Right hindlimb (tissue), 1 donor: ENCODE measurements around the gene DNTT.

Experiments used
- DNase-seq: peaks from one replicate; pipeline ENCODE4 v3.0.0-alpha.2; 2018

DNTT gene

DNA sequence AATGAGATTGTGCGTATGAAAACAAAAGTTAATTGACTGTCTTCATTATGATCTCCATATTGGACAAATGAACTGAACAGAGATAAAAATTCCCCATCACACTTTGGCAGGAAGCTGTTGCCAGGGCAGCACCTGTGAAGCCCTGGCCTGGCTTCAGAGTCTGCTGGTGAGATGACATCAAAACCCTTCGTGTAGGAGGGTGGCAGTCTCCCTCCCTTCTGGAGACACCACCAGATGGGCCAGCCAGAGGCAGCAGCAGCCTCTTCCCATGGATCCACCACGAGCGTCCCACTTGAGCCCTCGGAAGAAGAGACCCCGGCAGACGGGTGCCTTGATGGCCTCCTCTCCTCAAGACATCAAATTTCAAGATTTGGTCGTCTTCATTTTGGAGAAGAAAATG lies at the start of gene DNTT:
Gene DNTT, plus strand, starts transcription at position 205 of the 400 bp plus-strand sequence. Its CDS starts 64 bp downstream, at position 269.
- DNase-seq = no peak

DNA sequence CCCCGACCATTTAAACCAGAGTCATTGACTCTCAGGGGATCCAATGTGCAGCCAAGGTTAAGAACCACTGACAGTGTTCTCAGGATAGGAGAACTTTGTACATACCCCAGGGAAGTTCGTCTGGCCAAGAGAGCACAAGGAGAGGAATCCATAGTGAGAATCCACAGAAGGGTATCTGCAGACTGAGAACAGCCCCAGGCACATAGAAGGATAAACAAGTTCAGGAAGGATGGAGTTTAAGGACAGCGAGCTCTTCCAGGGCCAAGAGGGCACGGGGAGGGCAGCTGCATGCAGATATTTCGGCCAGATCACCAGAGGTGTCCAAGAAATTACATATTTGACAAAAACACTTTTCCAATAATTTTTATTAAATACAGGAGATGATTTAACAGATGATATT lies 49.3 kb upstream of the DNTT start:
- no peak for DNase-seq

DNA sequence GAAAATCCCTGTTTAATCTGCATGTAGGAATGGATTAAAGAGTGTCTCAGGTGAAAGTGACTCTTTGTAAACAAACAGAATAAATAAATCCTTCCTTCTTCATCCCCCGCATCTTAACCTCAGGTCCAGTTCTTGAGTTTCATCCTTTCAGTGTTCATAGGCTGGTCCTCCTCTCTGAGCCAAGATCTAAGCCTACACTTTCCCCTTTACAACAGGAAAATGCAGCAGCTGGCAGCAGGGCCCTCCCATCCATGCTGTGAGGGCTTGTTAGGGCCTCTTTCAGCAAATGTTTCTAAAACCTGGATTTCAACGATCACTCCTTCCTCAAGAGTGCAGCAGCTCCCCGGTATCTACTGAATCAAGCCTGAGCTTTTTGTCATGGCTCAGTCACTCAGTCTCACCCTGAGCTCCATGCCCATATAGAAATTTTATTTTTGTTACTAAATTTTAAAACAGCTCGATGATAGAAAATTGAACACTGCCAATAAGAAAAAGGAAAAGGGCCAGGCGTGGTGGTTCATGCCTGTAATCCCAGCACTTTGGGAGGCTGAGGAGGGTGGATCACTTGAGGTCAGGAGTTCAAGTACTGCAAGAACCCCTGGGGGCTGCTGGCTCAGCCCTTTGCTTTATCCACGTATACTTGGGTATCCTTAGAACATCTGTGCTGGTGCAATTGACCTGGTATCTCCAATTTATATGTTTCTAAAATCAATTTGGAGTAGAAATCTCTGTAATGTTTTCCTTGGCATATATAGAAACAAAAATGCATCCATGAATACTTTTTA lies 48.5 kb upstream of the DNTT start:
- no peak for DNase-seq

DNA sequence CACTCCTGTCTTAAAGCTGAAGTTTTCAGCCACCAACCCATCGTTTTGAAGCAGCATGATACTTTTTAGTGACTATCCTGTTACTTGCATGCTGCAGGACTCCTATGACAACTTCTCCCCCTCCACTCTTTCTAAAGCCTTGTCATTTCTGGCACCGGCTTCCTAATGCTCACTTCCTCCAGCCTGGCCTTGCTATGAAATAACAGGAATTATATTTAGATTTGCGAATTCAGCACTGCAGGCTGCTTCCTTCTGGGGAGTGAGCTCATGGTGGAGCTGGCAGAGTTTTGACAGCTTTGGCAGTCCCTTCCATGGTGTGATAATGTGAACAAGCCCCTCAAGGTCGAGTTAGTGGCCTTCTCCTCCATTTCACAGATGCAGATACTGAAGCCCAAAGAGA lies 46.3 kb upstream of the DNTT start:
- DNase-seq = peak; percentile 36

DNA sequence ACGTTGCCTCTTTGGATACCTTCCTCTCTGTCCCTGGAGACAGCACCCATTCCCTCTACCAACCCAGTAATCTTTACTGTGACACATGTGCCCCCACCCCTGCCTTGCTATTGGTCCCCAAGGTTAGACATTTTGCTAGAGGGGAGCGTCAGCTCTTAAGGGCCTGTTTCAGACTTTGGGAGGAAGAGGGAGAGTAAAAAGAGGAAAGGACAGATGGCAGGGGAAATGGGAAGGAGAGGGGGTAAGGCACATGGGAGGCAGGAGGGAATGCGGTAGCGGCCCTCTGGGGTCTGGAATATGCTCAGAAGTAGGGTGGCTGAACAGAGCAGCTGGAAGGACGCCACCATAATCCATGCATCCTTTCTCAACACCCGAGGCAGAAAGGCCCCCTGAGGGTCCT lies 45.1 kb upstream of the DNTT start:
- DNase-seq = no peak

DNA sequence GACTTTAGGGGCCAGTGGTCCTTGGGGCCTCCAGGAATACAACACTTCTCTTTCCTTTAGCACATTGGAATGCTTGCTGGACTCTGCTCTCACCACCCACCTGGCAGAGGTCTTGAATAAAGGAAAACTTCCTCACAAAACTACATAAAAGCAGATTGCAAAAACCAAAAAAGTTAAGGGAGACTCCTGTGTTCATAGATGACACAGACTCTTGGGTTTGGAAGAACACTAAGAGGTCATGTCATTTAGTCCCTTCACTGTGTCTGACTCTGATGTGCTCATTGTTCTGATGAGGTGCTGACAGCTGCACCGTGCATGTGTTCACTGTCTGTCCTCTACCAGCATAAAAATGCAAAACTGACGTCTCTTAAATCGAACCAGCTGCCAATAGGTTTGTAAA lies 44.2 kb upstream of the DNTT start:
- DNase-seq = no peak

DNA sequence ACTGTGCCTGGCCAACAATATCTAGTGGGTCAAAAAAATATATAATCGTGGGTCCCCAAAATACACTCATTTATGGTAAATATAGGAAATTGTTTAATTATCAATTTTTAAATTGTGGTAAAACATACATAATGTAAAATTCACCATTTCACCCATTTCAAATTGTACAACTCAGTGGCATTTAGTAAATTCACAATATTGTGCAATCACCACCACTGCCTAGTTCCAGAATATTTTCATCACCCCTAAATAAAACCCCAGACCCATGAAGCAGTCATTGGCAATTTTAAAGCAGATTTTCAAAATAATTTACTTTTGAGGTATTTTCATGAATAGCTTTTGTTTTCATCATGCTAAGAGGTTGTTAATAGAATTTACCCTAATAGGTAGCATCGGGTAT lies 43.1 kb upstream of the DNTT start:
- DNase-seq = no peak

DNA sequence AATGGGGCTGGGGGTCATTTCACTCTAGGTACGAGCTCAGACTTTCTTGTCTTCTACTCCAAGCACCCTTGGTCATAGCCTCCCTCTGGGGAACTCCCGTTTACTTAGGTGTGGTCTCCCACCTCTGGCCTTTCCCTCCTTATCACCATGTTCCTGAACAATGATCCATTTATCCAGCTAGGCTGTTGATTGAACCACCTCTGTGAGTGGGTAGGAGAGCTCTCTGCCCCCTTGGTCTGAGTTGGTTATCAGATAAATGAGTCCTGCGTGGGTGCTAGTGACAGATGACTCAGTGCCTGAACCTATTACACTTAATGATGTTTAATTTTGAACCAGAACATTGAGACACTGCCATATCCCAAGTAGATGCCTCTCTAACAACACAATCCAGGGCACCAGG lies 42.3 kb upstream of the DNTT start:
- no peak for DNase-seq

DNA sequence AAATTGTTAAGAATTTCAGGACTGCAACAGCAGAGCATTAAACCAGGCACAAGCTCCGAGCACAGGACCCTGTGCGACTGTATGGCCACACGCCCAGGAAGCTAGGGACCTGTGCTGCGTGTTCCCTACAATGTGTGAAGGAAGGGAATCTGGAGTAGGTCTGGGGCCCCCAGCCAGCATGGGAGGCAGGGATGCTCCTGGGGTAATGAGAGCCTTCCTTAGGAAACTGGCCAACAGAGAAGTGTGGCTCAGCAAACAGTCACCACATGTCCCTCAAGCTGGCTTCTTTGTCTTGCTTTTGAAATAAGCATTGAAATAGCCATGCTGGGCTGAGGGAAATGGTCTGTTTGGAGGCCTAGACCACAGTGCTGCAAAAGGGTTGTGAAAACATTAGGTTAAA lies 41.1 kb upstream of the DNTT start:
- DNase-seq = no peak

DNA sequence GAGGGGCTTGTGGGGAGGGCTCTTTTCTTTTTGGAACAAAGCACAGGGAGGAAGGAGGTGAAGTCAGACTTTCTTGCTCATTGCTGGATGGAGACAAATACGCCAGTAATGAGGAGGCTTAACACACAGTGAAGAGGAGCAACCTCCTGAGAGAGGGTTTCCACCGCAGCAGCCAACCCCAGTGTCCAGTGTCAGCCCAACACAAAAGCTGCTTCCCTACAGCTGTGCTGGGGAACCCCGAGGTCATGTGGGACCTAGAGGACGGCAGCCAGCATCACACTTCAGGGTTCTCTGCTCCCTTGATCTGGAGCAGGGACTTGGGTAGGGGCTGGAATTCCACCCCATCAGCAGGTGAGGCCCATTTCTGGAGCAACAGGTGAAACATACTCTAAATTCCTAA lies 40.6 kb upstream of the DNTT start:
- peak; percentile 43 for DNase-seq

DNA sequence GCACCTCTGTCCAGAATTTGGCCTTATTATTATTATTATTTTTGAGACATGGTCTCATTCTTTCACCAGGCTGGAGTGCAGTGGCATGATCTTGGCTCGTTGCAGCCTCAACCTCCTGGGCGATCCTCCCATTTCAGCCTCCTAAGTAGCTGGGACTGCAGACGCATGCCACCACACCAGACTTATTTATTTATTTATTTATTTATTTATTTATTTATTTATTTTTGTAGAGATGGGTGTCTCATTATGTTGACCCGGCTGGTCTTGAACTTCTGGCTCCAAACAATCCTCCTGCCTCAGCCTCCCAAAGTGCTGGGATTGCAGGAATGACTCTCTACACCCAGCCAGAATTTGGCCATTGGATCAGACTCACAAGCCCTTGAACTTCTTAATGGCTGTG lies 39.3 kb upstream of the DNTT start:
- DNase-seq = no peak

DNA sequence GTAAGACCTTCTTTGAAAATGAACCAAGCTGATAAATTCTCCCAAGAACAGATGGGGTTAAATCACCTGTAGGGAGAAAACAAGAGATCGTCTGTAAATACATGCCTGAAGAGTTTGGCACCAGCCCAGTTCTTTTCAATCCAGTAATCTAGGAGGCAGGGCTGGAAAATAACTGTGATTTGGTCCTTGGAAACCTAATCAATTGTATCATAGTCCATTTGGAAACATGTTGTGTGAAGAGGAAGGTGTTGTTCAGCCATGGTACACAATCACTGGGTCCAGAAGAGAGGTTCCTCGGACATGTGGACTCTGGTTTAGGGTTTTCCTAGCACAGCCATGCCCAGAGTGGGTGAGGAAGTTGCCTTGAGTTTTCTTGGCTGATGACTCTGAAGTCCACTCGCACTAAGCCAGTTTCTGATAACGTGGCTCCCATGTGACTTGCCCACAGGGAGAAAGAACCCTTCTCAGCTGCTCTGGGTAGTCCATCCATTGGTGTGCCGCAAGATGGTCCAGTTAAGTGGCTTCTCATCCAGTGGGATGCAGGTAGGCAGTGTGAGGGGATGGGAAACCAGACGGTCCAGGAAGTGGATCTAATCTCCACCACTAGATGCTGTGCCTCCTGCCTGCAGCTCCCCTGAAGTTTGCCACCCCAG lies 38.0 kb upstream of the DNTT start:
- no peak for DNase-seq

DNA sequence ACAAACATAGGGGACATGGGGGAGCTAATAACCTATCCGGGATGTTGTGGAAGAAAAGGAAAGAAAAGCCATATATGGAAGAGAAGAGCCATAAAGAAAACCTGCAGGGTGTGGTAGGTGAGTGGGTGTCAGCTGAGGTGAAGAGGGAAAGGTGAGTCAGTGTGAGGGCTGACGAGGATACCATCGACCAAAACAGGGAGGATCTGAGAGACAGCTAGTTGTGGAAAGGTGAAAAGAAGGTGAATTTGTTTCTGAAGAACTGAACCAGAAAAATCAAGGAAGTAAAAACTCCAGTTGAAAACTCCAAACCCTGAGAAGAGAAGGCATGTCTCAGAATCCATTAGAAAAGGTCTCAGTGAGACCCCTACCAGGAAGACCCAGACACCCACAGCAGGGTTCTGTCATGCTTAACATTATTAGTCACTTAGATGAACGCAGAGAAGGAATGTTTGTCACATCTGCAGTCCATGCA lies 37.0 kb upstream of the DNTT start:
- no peak for DNase-seq

DNA sequence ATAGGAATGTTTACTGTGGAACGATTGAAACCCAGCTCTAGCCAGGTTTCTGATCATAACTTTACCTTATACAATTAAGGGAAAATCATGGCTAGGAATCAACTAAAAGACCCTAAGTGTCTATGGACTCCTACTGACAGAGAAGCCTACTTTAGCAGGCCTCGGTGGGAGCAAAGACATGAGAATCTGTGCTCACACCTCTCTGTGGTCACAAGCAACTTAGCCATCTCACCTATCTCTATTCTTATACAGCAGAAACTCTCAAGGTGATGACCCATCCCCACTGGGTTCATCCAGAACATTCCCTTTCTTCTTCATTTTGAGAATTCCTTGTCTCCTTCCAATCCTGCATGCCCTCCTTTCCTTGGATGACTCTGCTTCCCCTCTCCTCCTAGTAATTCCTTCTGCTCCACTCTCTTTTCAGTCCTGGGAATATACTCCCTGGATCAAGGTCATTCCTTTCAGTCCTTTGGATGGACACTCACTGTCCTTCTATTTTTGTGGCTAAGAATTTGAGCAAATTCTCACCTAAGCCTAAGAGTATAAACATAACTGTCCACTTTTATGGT lies 35.8 kb upstream of the DNTT start:
- no peak for DNase-seq

DNA sequence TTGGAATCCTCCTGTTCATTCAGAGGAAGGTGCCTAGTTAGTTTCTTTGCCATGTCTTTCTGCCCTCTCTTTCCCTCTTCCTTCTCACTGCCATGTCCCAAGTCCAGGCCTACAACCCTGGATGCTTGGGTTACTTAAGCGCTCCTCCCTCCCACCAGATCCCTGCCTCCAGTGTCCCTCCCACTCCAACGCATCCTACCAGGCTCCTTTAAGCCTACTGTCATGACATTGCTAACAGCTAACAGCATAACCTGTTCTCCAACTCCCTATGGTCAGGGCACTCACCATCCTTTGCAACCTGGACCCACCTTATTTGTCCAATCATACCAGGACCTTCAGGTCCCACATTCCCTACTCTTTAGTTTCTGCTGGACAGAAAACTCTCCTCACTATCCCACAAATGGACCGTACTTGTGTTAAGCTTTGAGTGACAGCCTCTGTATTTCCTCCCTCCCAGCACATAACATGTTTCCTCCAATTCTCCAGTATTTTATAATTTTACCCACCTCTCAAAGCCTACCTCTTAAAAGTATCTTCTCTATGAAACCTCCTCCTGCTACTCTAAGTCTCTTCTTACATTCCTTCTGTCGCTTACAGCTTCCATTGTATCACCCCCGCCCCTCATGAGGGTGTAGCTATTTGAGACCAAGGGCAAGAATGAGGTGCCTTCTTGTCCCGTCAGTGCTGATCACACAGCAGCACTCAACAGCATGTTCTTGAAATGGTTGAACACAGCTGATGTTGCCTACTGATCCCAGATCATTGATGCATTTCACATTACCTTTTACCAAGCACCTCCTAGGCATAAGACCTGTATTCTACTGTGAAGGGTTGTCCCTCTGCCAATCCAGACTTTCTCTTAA lies 34.6 kb upstream of the DNTT start:
- DNase-seq = no peak

DNA sequence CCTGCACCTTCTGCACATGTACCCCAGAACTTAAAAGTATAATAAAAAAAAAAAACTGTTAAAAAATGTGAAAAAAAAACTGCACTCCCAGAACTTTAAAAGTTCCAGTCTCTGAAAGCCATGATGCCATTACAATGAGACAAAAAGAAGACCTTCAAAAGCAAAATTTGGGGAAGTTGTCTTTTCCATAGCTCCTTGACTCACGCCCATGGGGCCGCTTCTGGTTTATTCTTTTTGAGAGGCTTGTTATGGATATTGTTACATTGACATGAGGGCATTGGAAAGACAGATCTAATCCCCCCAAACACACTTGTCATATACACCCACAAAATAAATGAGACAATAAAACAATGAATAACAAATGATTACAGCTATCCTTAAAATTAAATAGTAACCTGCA lies 33.7 kb upstream of the DNTT start:
- no peak for DNase-seq

DNA sequence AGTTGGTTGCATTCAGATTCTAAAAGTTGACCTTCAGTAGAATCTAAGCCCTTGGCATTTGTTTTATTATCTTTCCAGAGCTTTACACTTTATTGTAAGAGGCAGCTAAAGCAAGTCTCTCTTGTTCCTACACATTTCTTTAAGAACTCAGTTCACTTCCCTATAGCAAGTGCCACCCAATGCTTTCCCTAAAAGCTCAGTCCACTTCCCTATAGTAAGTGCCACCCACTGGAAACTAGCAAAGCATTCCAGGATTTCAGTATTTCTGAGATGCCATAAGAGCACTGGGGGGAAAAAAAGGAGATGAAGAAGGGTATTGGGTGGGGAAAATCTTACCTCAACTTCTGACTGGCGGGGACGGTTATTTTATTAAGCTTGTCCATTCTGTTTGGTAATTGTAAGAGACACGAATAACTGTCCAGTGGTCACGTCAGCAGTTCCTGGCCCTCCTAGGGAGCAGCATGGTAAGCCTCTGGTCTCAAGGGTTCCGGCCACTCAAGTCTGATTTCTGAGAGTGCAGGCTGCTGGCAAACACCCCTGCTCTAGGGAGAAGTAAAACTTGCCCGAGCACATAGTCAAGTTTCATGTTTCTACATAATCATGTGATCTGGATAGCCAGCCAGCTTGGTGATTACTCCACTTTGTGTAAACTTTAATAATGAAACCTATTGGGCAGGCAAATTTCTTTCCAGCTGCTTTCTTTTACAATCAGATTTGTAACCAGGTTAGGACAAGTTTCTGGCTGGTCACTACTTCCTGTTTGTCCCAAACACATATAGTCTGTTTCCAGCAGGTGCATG lies 33.0 kb upstream of the DNTT start, which contains the start of gene BLNK:
Gene BLNK, minus strand, starts transcription at position 554 of the 800 bp plus-strand sequence. Its CDS starts 171 bp downstream, at position 383.
- DNase-seq = peak; percentile 49

DNA sequence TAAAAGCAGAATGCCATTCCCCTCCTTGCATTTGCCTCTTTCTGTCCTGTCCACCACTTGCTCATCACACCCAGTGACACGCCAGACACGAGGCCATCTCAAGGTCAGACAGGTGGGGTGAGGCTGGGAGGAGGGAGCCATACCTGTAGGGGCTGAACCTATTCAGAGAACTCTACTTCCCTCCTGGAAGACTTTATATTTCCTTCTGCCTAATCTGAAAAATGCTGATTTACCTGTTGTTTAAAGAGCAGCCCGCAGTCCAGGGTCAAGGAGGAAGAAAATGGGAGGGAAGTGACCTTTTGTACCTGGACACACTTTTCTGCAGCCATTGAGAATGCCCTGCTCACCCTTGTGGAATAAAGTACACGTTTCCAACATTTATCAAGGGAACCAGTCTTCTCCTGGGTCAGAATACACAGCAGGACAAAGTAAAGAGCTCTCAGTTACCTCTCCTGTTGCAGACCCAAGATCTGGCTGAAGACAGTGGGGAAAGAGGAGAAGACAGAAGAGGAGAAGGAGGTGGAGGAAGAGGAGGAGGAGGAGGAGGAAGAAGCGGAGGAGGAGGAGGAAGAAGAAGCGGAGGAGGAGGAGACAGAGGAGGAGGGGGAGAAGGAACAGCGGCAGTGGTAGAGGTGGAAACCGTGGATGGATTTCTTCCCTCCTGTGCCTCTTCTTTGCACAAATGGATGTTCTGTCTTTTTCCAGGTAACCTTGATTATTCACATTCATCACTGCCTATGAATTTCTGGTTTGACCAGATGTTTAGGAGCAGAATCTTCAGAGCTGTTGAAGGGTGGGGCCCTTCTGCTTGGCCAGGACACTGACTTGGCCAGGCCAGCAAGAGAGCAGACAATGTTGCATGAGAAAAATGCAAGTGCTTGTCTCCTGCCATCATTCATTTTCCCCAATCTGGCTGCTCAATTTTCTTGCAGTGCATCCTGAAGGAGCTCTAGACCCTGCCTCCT lies 31.6 kb upstream of the DNTT start:
- DNase-seq = no peak

DNA sequence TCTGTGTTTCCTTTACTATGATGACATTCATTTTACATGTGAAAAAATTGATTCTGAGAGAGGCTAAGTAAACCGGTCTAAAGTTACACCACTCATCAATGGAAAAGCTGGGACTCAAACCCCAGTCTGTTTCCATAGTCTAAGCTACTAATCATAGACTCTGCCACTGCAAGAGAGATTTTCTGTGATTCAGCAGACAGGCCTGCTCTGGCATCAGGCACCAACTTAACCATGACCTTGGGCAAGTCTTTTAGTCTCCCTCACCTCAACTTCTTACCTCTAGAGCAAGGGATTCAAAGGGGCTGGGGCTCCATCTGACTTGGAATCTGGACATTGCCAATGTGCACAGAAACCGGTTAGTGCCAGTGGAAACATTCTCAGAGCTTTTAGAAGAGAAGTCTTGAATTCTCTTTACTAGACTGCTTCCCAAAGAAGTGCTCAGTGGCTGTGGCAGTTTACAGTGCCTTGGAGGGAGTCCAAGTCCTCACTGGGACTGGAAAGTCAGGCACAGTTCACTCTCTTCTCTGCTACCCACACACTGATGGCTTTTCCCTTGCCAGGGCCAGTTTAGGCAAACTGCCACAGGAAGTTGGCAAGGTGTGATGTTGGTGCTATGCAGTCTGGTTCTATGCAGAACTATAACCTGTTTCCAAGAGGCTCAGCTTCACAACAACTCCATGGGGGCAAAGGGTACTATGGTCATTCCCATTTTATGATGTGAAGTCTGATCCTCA lies 28.4 kb upstream of the DNTT start:
- DNase-seq = no peak

DNA sequence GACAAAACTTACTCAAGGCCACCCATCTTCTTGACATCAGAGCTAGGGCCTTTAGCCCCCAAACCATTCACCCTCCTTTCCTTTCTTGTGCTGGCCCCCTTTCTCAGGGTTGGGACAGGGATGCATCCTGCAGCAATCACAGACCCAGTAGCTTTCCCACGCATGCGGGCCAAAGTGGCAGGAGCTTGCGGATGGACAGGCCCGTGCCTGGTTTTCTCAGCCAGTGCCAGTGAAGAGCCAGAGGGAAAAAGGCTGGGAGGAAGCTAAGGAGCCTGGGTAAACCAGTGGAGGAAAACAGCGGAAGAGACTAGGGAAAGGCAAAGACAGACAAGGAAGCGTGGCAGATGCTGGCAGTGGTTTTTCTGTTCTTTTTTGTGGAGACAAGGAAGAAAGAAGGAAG lies 27.8 kb upstream of the DNTT start:
- DNase-seq = no peak
